ENCODE results near the gene FRMD6.
"Not testable (repeated sequence)": the region's sequence is repeated elsewhere in the genome, so short reads cannot be mapped to it uniquely, and the experiment has no call there.

FRMD6 gene

GRCh38 chr14:51765726-51766125 is 114.0 kb downstream of the FRMD6 start:
- H3K36me3 ChIP-seq (ENCODE audit: insufficient read depth, low read length); H3K79me2 ChIP-seq (ENCODE audit: control insufficient read depth, insufficient read depth, low read length, unreplicated experiment); H3K4me3 ChIP-seq (ENCODE audit: low read depth, low read length); H3K27me3 ChIP-seq (ENCODE audit: insufficient read depth, low read length); H2AFZ ChIP-seq (ENCODE audit: low read length, unreplicated experiment); H3K4me1 ChIP-seq (ENCODE audit: control insufficient read depth, insufficient read depth, low read length, unreplicated experiment); H3K27ac ChIP-seq (ENCODE audit: low read depth, low read length): not testable (repeated sequence)

GRCh38 chr14:51766586-51766985 is 114.9 kb downstream of the FRMD6 start:
- H3K4me3 ChIP-seq (ENCODE audit: low read depth, low read length); H3K4me1 ChIP-seq (ENCODE audit: control insufficient read depth, insufficient read depth, low read length, unreplicated experiment); H3K79me2 ChIP-seq (ENCODE audit: control insufficient read depth, insufficient read depth, low read length, unreplicated experiment); H2AFZ ChIP-seq (ENCODE audit: low read length, unreplicated experiment); H3K27me3 ChIP-seq (ENCODE audit: insufficient read depth, low read length); H3K27ac ChIP-seq (ENCODE audit: low read depth, low read length); H3K36me3 ChIP-seq (ENCODE audit: insufficient read depth, low read length): not testable (repeated sequence)

GRCh38 chr14:51769261-51769660 is 117.6 kb downstream of the FRMD6 start:
- not testable (repeated sequence) for H3K4me1 ChIP-seq (ENCODE audit: control insufficient read depth, insufficient read depth, low read length, unreplicated experiment); H2AFZ ChIP-seq (ENCODE audit: low read length, unreplicated experiment); H3K36me3 ChIP-seq (ENCODE audit: insufficient read depth, low read length); H3K27ac ChIP-seq (ENCODE audit: low read depth, low read length); H3K4me3 ChIP-seq (ENCODE audit: low read depth, low read length); H3K27me3 ChIP-seq (ENCODE audit: insufficient read depth, low read length); H3K79me2 ChIP-seq (ENCODE audit: control insufficient read depth, insufficient read depth, low read length, unreplicated experiment)

- Histone ChIP-seq H3K4me3 (ENCODE audit: low read depth, low read length) (no peak overlapping the region), H3K27me3 (ENCODE audit: insufficient read depth, low read length) (no peaks in the 10 kb centered on the region), H3K27ac (ENCODE audit: low read depth, low read length) (no peak overlapping the region), H3K36me3 (ENCODE audit: insufficient read depth, low read length) (no peaks in the 10 kb centered on the region), H3K4me1 (ENCODE audit: control insufficient read depth, insufficient read depth, low read length, unreplicated experiment) (no peaks in the 10 kb centered on the region), H3K79me2 (ENCODE audit: control insufficient read depth, insufficient read depth, low read length, unreplicated experiment) (no peaks in the 10 kb centered on the region), H2AFZ (ENCODE audit: low read length, unreplicated experiment) (no peak overlapping the region)
Measured at GRCh38 chr14:51774209-51774608, 122.5 kb downstream of the FRMD6 start.

- H3K79me2 ChIP-seq (ENCODE audit: control insufficient read depth, insufficient read depth, low read length, unreplicated experiment), result no peaks in the 10 kb centered on the region
- H3K36me3 ChIP-seq (ENCODE audit: insufficient read depth, low read length), result no peaks in the 10 kb centered on the region
- no peak overlapping the region for H3K27ac ChIP-seq (ENCODE audit: low read depth, low read length)
- no peak overlapping the region for H2AFZ ChIP-seq (ENCODE audit: low read length, unreplicated experiment)
- no peaks in the 10 kb centered on the region for H3K27me3 ChIP-seq (ENCODE audit: insufficient read depth, low read length)
- no peaks in the 10 kb centered on the region for H3K4me1 ChIP-seq (ENCODE audit: control insufficient read depth, insufficient read depth, low read length, unreplicated experiment)
- no peak overlapping the region; the same call in 1 of the 2 replicates for H3K4me3 ChIP-seq (ENCODE audit: low read depth, low read length)
Measured at GRCh38 chr14:51776102-51776894, 124.6 kb downstream of the FRMD6 start.

GRCh38 chr14:51780006-51780692 is 128.4 kb downstream of the FRMD6 start:
- H3K36me3 ChIP-seq (ENCODE audit: insufficient read depth, low read length), result no peaks in the 10 kb centered on the region
- H3K79me2 ChIP-seq (ENCODE audit: control insufficient read depth, insufficient read depth, low read length, unreplicated experiment), result no peaks in the 10 kb centered on the region
- no peak overlapping the region for H2AFZ ChIP-seq (ENCODE audit: low read length, unreplicated experiment)
- peaks cover 14% of the 10 kb centered on the region for H3K4me1 ChIP-seq (ENCODE audit: control insufficient read depth, insufficient read depth, low read length, unreplicated experiment)
- H3K4me3 ChIP-seq (ENCODE audit: low read depth, low read length), result peak overlapping the region; percentile 49
- H3K27ac ChIP-seq (ENCODE audit: low read depth, low read length), result no peak overlapping the region
- peaks cover 1% of the 10 kb centered on the region; the same call in 1 of the 2 replicates for H3K27me3 ChIP-seq (ENCODE audit: insufficient read depth, low read length)
